H1 (cell line): Measurements from ENCODE around the gene MLPH. TPM values are rescaled to one million over a fixed set of nuclear protein-coding genes. Genes with fewer than 3 reads are reported as not detected.

Source experiments
- CTCF ChIA-PET: fragments of 300-600 bp; sonication (Branson Sonifier 250); formaldehyde crosslinking; loops from one replicate; lab custom pipeline; 2021; ENCODE audit not compliant: partially characterized antibody; lab: Charles Lee
- POLR2A ChIA-PET: fragments of 300-600 bp; sonication (Branson Sonifier 250); formaldehyde crosslinking; loops from one replicate; lab custom pipeline; 2021; ENCODE audit warnings: inconsistent platforms; ENCODE audit not compliant: partially characterized antibody; lab: Charles Lee
- DNase-seq, 2 experiments: peaks; one replicate each; pipeline versions ENCODE4 v3.0.0 to v3.0.0-alpha.2; 2010 to 2022; ENCODE audit warnings: low spot score in 2 of 2, low read depth in 1 of 2, mixed read lengths in 1 of 2
- FAIRE-seq: peaks from 2 replicates; lab custom pipeline; 2011; peaks lifted over from hg19 to GRCh38; lab: Jason Lieb, UNC
- H2AFZ ChIP-seq: 2 replicates; pipeline ENCODE4 v1.8.1; 2012; ENCODE audit warnings: low read length, inconsistent platforms
- H2AK5ac ChIP-seq: 2 replicates; pipeline ENCODE4 v1.6.1; 2013; ENCODE audit warnings: low read depth, low read length
- H2BK120ac ChIP-seq: replicated peaks from 2 replicates; pipeline ENCODE3; 2013; ENCODE audit warnings: low read depth, low read length, inconsistent platforms
- H2BK12ac ChIP-seq: 2 replicates; pipeline ENCODE4 v1.6.1; 2013; ENCODE audit warnings: low read depth, low read length
- H2BK15ac ChIP-seq: 2 replicates; pipeline ENCODE4 v1.6.1; 2013; ENCODE audit warnings: low read length
- H2BK20ac ChIP-seq: 2 replicates; pipeline ENCODE4 v1.6.1; 2013; ENCODE audit warnings: low read length
- H2BK5ac ChIP-seq: 2 replicates; pipeline ENCODE4 v1.6.1; 2013; ENCODE audit warnings: low read depth, low read length
- H3K14ac ChIP-seq: 2 replicates; pipeline ENCODE4 v1.6.1; 2013; ENCODE audit warnings: inconsistent platforms; ENCODE audit not compliant: insufficient read length
- H3K18ac ChIP-seq: 2 replicates; pipeline ENCODE4 v1.6.1; 2013; ENCODE audit warnings: low read length; ENCODE audit errors: extremely low read depth
- H3K23ac ChIP-seq: 2 replicates; pipeline ENCODE4 v1.6.1; 2013; ENCODE audit warnings: inconsistent platforms; ENCODE audit not compliant: insufficient read length
- H3K23me2 ChIP-seq: 2 replicates; pipeline ENCODE4 v1.6.1; 2013; ENCODE audit warnings: low read depth, low read length
- H3K27ac ChIP-seq: 2 replicates; pipeline ENCODE4 v1.6.1; 2011; ENCODE audit warnings: low read depth, low read length, inconsistent platforms
- H3K27me3 ChIP-seq, 4 experiments: replicated peaks in 1 of 4; 1 replicate in 1 of 4; 2 replicates in 3 of 4; pipeline versions ENCODE4 v1.6.1 to v1.8.1; 2011 to 2013; ENCODE audit warnings: low read length in 3 of 4, mild to moderate bottlenecking in 3 of 4, inconsistent platforms in 2 of 4, mixed read lengths in 2 of 4, moderate library complexity in 1 of 4; ENCODE audit not compliant: control insufficient read depth in 3 of 4, insufficient read depth in 3 of 4; ENCODE audit errors: extremely low read depth in 1 of 4
- H3K36me3 ChIP-seq, 4 experiments: 2 replicates each; pipeline versions ENCODE4 v1.6.1 to v1.8.1; 2011 to 2013; ENCODE audit warnings: mild to moderate bottlenecking in 4 of 4, low read length in 3 of 4, moderate library complexity in 2 of 4, control low read depth in 1 of 4, inconsistent platforms in 1 of 4; ENCODE audit not compliant: insufficient read depth in 4 of 4, control insufficient read depth in 2 of 4
- H3K4ac ChIP-seq: replicated peaks from 2 replicates; pipeline ENCODE3; 2013; ENCODE audit warnings: low read length, low read depth, mixed read lengths, inconsistent platforms; ENCODE audit not compliant: insufficient read length
- H3K4me1 ChIP-seq, 4 experiments: replicated peaks in 1 of 4; 1 replicate in 1 of 4; 2 replicates in 3 of 4; pipeline versions ENCODE4 v1.6.1 to v1.8.1; 2011 to 2013; ENCODE audit warnings: low read length in 3 of 4, inconsistent platforms in 2 of 4, mixed read lengths in 1 of 4; ENCODE audit not compliant: insufficient read depth in 4 of 4, control insufficient read depth in 3 of 4
- H3K4me2 ChIP-seq, 2 experiments: 2 replicates each; pipeline versions ENCODE4 v1.6.1 to v1.8.1; 2011 to 2013; ENCODE audit warnings: low read depth in 2 of 2, low read length in 2 of 2, control low read depth in 1 of 2, inconsistent platforms in 1 of 2, mild to moderate bottlenecking in 1 of 2; ENCODE audit not compliant: insufficient read depth in 1 of 2
- H3K4me3 ChIP-seq, 4 experiments: fragments of 200-600, 300-600 bp in 1 of 4; sonication (generic), shearing (Covaris generic), sonication (Bioruptor Twin) in 1 of 4; 2 replicates each; pipeline versions ENCODE4 v1.5.1 to v1.8.1; 2011 to 2016; ENCODE audit warnings: low read length in 4 of 4, low read depth in 3 of 4, control low read depth in 2 of 4, inconsistent platforms in 2 of 4, mild to moderate bottlenecking in 2 of 4, mixed read lengths in 1 of 4, moderate library complexity in 1 of 4; ENCODE audit not compliant: insufficient read depth in 2 of 4; ENCODE audit errors: extremely low read depth in 1 of 4
- H3K56ac ChIP-seq: replicated peaks from 2 replicates; pipeline ENCODE3; 2013; ENCODE audit warnings: low read depth, mild to moderate bottlenecking, mixed read lengths, low read length, inconsistent platforms; ENCODE audit not compliant: insufficient read length
- H3K79me1 ChIP-seq: 2 replicates; pipeline ENCODE4 v1.6.1; 2013; ENCODE audit warnings: low read depth, low read length, control low read depth
- H3K79me2 ChIP-seq, 2 experiments: 2 replicates each; pipeline versions ENCODE4 v1.6.1 to v1.8.1; 2012 to 2013; ENCODE audit warnings: low read length in 2 of 2, mild to moderate bottlenecking in 2 of 2, inconsistent platforms in 1 of 2; ENCODE audit not compliant: insufficient read depth in 2 of 2, control insufficient read depth in 1 of 2
- H3K9ac ChIP-seq, 4 experiments: replicated peaks in 1 of 4; 1 replicate in 1 of 4; 2 replicates in 3 of 4; pipeline versions ENCODE4 v1.6.1 to v1.8.1; 2011 to 2013; ENCODE audit warnings: low read depth in 3 of 4, low read length in 3 of 4, control low read depth in 2 of 4, mild to moderate bottlenecking in 2 of 4, moderate library complexity in 2 of 4, inconsistent platforms in 1 of 4; ENCODE audit errors: extremely low read depth in 1 of 4
- H3K9me3 ChIP-seq, 2 experiments: 2 replicates each; pipeline versions ENCODE4 v1.6.1 to v1.8.1; 2012 to 2013; ENCODE audit warnings: mild to moderate bottlenecking in 2 of 2, moderate library complexity in 2 of 2, control low read depth in 1 of 2, inconsistent platforms in 1 of 2, low read depth in 1 of 2, low read length in 1 of 2, mixed read lengths in 1 of 2; ENCODE audit not compliant: insufficient read depth in 2 of 2
- H4K20me1 ChIP-seq, 2 experiments: replicated peaks in 1 of 2; 2 replicates each; pipeline versions ENCODE3 to v1.8.1; 2011 to 2013; ENCODE audit warnings: inconsistent platforms in 2 of 2, low read length in 2 of 2, mild to moderate bottlenecking in 1 of 2; ENCODE audit not compliant: insufficient read depth in 2 of 2, control insufficient read depth in 1 of 2
- H4K5ac ChIP-seq: 2 replicates; pipeline ENCODE4 v1.6.1; 2013; ENCODE audit warnings: low read length, low read depth, mixed read lengths, inconsistent platforms; ENCODE audit not compliant: insufficient read length
- H4K8ac ChIP-seq: 2 replicates; pipeline ENCODE4 v1.8.0; 2013; ENCODE audit warnings: mild to moderate bottlenecking, moderate library complexity, low read length, inconsistent platforms; ENCODE audit not compliant: insufficient read depth; ENCODE audit errors: extremely low read depth
- H4K91ac ChIP-seq: replicated peaks from 2 replicates; pipeline ENCODE3; 2013; ENCODE audit warnings: low read length, mixed read lengths, inconsistent platforms; ENCODE audit not compliant: insufficient read length
- ASH2L ChIP-seq: fragments of 200-600, 300-600 bp; sonication (generic); IDR thresholded peaks from one replicate; pipeline ENCODE4 v1.7.1; 2017; ENCODE audit warnings: low read length
- BRCA1 ChIP-seq: IDR thresholded peaks from 2 replicates; pipeline ENCODE4 v1.6.1; 2012; ENCODE audit warnings: low read depth, low read length, improper control_type of control experiment
- EGR1 ChIP-seq: IDR thresholded peaks from 2 replicates; pipeline ENCODE4 v1.6.1; 2011; ENCODE audit warnings: low read depth, low read length, borderline replicate concordance
- NRF1 ChIP-seq: IDR thresholded peaks from 2 replicates; pipeline ENCODE4 v1.6.1; 2011; ENCODE audit warnings: mild to moderate bottlenecking, low read depth, low read length, improper control_type of control experiment
- PHF8 ChIP-seq: fragments of 200-600 bp; sonication (generic); conservative IDR thresholded peaks from 2 replicates; pipeline ENCODE4 v1.7.1; 2012; ENCODE audit warnings: low read depth, mild to moderate bottlenecking, inconsistent platforms, low read length, moderate library complexity
- POLR2A ChIP-seq, 2 experiments: IDR thresholded peaks; 1 replicate in 1 of 2; 2 replicates in 1 of 2; pipeline ENCODE4 v1.6.1; 2011; ENCODE audit warnings: low read depth in 2 of 2, low read length in 2 of 2, mild to moderate bottlenecking in 2 of 2; ENCODE audit errors: control extremely low read depth in 1 of 2
- POLR2AphosphoS5 ChIP-seq: IDR thresholded peaks from 2 replicates; pipeline ENCODE4 v1.6.1; 2011; ENCODE audit warnings: low read depth, low read length
- SP2 ChIP-seq: IDR thresholded peaks from 2 replicates; pipeline ENCODE4 v1.6.1; 2012; ENCODE audit warnings: mild to moderate bottlenecking, low read length, inconsistent platforms
- TAF1 ChIP-seq: IDR thresholded peaks from 2 replicates; pipeline ENCODE4 v1.6.1; 2011; ENCODE audit warnings: mild to moderate bottlenecking, low read depth, low read length
- TAF7 ChIP-seq: optimal IDR thresholded peaks from 2 replicates; pipeline ENCODE3; 2011; ENCODE audit warnings: low read depth, mild to moderate bottlenecking, inconsistent platforms, low read length, moderate library complexity, borderline replicate concordance
- TCF12 ChIP-seq: IDR thresholded peaks from 2 replicates; pipeline ENCODE4 v1.6.1; 2011; ENCODE audit warnings: low read depth, mild to moderate bottlenecking, low read length
- ZNF274 ChIP-seq: IDR thresholded peaks from 2 replicates; pipeline ENCODE4 v1.7.0; 2012; ENCODE audit warnings: low read length, borderline replicate concordance; ENCODE audit errors: extremely low read depth
- WGBS, 2 experiments: shearing (Covaris generic) in 1 of 2; methylation state at CpG; one replicate each; pipeline versions ENCODE4 v1.1.6 to v1.1.7; 2013 to 2015; ENCODE audit warnings: low lambda C conversion rate in 2 of 2, mixed read lengths in 2 of 2, inconsistent platforms in 1 of 2, low coverage in 1 of 2, missing lambda C conversion rate in 1 of 2; ENCODE audit not compliant: insufficient replicate concordance in 2 of 2, insufficient coverage in 1 of 2, insufficient read length in 1 of 2; ENCODE audit errors: extremely low coverage in 1 of 2, missing lambda C conversion rate in 1 of 2; 5-methylcytosine and 5-hydroxymethylcytosine counted together
- polyA plus RNA-seq, 7 experiments: library from polyadenylated mRNA; depleted of rRNA in 3 of 7; stranded (reverse) in 5 of 7; unstranded in 2 of 7; fragments of >200 nt in 5 of 7; fragments of 200-250 nt in 2 of 7; gene quantifications; 1 replicate in 5 of 7; 2 replicates in 1 of 7; 4 replicates in 1 of 7; pipeline versions ENCODE4 v1.2.1 to v1.2.3, GENCODE V29; 2011 to 2013; ENCODE audit warnings: missing spikeins in 2 of 7, mixed read lengths in 2 of 7
- total RNA-seq: library from RNA; stranded (reverse); fragmentation: NEBNext Ultra II Directional; extraction: Animal tissue kit (Norgen Biotek cat#: 25700); gene quantifications from 2 replicates; pipeline ENCODE4 v1.2.1, GENCODE V29; 2021

Gene MLPH
- total and polyA plus RNA-seq, 2 of the 8 experiments (the other 6 are each of a cell fraction or from before 2014, with no cell fraction given) = 12.7 to 17.0 TPM

DNA sequence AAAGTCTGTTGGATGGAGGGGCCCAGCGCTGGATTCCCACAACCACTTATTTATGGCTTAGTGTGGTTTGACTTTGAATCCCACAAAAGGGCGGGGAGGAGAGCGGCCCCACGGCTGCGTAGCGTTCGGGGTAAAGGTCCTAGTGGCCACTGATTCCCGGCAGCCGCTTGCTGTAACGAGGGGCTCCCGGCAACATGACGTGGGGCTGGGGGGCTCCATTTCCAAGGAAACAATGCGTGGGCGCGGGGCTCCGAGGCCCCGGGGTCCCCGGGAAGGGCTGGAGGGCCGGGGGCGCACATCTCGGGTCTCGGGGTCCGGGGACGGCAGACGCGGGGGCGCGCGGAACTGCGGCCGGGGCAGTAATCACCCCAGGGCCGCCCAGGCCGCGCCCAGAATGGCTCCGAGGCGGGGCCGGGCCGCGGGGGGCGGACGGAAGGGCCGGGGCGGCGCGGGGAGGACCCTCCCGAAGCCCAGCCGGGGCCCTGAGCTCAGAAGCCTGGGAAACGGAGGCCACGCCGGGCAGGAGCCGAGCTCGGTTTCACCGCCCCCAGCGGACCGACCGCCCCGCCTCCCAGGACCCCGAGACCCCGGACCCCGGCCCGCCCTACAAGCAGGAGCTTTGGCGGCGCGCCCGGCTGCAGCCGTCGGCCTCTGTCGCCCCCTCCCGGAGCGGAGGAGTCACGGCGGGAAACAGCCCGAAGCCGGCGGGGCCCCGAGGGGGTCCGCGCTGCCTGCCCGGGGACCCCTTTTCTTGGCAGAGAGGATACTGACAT, 11.9 kb upstream of the MLPH start:
- Histone ChIP-seq H2BK5ac (0 out of 2 replicates have a peak overlapping the region, but pooled peaks have one; percentile 9), H4K5ac (no peak overlapping the region), H4K20me1 (no peaks in the 10 kb centered on the region), H3K4me2 (peak overlapping the region; percentile 58 to 97), H2AK5ac (no peak overlapping the region), H3K79me1 (no peaks in the 10 kb centered on the region), H3K23ac (no peak overlapping the region), H3K36me3 (no peaks in the 10 kb centered on the region), H3K79me2 (no peaks in the 10 kb centered on the region), H2BK12ac (peak overlapping the region; percentile 5; the same call in 1 of the 2 replicates), H3K14ac (no peak overlapping the region), H3K23me2 (peaks cover 3% of the 10 kb centered on the region; the same call in 1 of the 2 replicates), H3K18ac (0 out of 2 replicates have a peak overlapping the region, but pooled peaks have one; percentile 3), H2BK120ac (no peak overlapping the region), H3K4me3 (peak overlapping the region; percentile 53 to 96 (median 64)), H4K8ac (peak overlapping the region; percentile 91), H3K4me1 (peaks cover 0 to 13% (median 7%) of the 10 kb centered on the region in 4 experiments; a peak in 4 of 7 replicates), H3K27me3 (peaks cover 0 to 7% (median 7%) of the 10 kb centered on the region in 4 experiments; a peak in 3 of 7 replicates), H2BK15ac (no peak overlapping the region), H3K56ac (peak overlapping the region; percentile 52), H4K91ac (peak overlapping the region; percentile 79), H3K4ac (no peak overlapping the region), H3K9ac (peak overlapping the region; percentile 25 to 89 (median 48)), H3K9me3 (no peaks in the 10 kb centered on the region), H3K27ac (peak overlapping the region; percentile 61; the same call in 1 of the 2 replicates), H2AFZ (peak overlapping the region; percentile 94), H2BK20ac (no peak overlapping the region)
- CTCF ChIA-PET = interaction anchor here (0.8 to 3.7 kb wide), 18 partner anchors 9 to 389 kb away, joined by 3 to 48 read pairs (median 4); partner anchors contain the start of genes COPS8 and MLPH
- POLR2A ChIA-PET = interaction anchor here (0.6 to 2.1 kb wide), 5 partner anchors 12 to 74 kb away, joined by 3 to 16 read pairs (median 6); partner anchors contain the start of gene MLPH
- WGBS, 2 experiments = 6% methylated on average over 37 of the region's 79 CpGs; no CpG with 5 or more reads in 1 of the 2 experiments
- FAIRE-seq (no peak), DNase-seq (peak in 1 of 2 experiments; percentile 97)
- 0 out of 2 replicates have a peak, but pooled peaks have one; percentile 13 for TF ChIP-seq TCF12
- peak; percentile 50 for TF ChIP-seq ASH2L
- TF ChIP-seq BRCA1 = no peak
- TF ChIP-seq POLR2AphosphoS5 = peak; percentile 7
- no peak for TF ChIP-seq ZNF274
- TF ChIP-seq POLR2A (IDR thresholded peaks at IDR 0.05; ENCODE audit: control extremely low read depth in 1 of 2, low read depth in 2 of 2, low read length in 2 of 2) = peak in 1 of 2 experiments; percentile 59; a peak in 1 of 3 replicates
- no peak for TF ChIP-seq NRF1
- TF ChIP-seq PHF8 = peak; percentile 84
- TF ChIP-seq TAF1 = peak; percentile 67; the same call in 1 of the 2 replicates
- peak; percentile 78 for TF ChIP-seq EGR1
- peak; percentile 22 for TF ChIP-seq TAF7
- TF ChIP-seq SP2 = peak; percentile 23; the same call in 1 of the 2 replicates
